ENCODE measurements around the gene GPS1.

DNA sequence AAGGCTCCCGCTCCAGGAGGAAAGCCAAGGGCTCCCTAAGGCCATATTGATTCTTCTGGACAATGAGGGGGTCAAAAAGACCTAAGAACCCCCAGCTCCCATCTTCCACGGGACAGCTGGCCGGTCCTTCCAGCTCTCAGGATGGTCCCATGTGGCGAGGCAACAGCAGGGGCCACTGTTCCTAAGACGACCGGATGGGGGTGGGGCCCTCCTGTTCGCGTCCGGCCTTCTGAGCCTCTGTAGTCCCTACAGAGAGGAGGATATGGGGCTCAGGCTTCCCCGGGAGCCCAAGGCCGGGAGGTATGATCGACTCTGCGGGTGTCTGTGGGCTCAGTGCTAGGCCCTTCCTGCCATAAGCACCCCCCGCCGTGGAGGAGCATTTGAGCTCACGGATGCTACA is 8.2 kb upstream of the GPS1 start:
- TF ChIP-seq, protein P1, sequence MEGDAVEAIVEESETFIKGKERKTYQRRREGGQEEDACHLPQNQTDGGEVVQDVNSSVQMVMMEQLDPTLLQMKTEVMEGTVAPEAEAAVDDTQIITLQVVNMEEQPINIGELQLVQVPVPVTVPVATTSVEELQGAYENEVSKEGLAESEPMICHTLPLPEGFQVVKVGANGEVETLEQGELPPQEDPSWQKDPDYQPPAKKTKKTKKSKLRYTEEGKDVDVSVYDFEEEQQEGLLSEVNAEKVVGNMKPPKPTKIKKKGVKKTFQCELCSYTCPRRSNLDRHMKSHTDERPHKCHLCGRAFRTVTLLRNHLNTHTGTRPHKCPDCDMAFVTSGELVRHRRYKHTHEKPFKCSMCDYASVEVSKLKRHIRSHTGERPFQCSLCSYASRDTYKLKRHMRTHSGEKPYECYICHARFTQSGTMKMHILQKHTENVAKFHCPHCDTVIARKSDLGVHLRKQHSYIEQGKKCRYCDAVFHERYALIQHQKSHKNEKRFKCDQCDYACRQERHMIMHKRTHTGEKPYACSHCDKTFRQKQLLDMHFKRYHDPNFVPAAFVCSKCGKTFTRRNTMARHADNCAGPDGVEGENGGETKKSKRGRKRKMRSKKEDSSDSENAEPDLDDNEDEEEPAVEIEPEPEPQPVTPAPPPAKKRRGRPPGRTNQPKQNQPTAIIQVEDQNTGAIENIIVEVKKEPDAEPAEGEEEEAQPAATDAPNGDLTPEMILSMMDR (IDR thresholded peaks at IDR 0.05; ENCODE audit: low read depth, low read length) = no peak
- no peak for TF ChIP-seq EZH2phosphoT487 (IDR thresholded peaks at IDR 0.05; ENCODE audit: low read depth)
